ENCODE data around the gene TOP1. TPM values are rescaled to one million over a fixed set of nuclear protein-coding genes. Genes with fewer than 3 reads are reported as not detected.
A peak's percentile ranks its signal among the peaks of the same experiment; 100 is the strongest.

TOP1 gene
- total RNA-seq, 1 donor: 12.0 TPM

DNA sequence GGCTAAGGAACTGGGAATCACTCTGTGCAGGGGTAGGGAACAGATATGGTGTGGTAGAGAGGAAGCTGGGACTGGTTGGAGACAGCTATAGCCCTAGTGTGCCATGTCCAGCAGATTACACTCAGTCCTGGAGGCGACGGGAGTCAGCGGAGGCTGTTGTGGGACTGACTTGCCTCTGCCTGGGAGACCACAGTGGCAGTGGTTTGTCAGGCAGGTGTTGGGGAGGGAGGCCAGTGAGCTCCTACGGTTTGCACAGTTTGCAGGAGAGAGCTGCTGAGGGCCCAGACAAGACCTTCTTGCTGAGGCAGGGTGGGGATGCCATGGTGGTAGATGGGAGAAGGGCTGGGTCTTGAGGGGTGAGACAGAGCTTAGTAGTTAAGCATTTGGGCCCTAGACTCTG, 113.6 kb downstream of the TOP1 start:
- TF ChIP-seq CTCF (IDR thresholded peaks at IDR 0.05; ENCODE audit: insufficient read depth, low read length): no peak

DNA sequence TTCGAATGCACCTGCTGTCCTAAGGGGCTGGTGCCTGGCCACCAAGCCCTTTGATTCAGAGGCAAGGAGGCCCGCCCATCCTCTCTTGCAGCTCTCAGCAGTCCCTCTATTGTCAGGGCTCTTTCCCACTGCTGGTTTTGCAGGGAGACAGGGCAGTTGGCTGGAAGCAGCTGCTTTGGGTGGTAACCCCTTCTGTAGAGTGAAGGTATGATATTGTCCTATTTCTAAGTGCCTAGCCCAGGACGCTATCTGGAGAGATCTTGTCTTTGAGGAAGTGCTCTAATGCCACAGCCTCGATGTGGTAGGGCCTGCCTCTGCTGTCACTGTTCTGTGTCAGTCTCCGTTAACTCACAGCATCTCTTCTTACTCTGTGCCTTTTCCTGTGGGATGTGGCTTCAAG, 114.3 kb downstream of the TOP1 start:
- no peak for TF ChIP-seq CTCF (IDR thresholded peaks at IDR 0.05; ENCODE audit: insufficient read depth, low read length)
- DNase-seq (ENCODE audit: low read depth): no peak
- no peak overlapping the region for H3K4me3 ChIP-seq (ENCODE audit: low read depth, low read length)

More for the DNA sequence above, 113.6 kb downstream of the TOP1 start:
- DNase-seq (ENCODE audit: low read depth): no peak
- H3K4me3 ChIP-seq (ENCODE audit: low read depth, low read length): no peak overlapping the region

DNA sequence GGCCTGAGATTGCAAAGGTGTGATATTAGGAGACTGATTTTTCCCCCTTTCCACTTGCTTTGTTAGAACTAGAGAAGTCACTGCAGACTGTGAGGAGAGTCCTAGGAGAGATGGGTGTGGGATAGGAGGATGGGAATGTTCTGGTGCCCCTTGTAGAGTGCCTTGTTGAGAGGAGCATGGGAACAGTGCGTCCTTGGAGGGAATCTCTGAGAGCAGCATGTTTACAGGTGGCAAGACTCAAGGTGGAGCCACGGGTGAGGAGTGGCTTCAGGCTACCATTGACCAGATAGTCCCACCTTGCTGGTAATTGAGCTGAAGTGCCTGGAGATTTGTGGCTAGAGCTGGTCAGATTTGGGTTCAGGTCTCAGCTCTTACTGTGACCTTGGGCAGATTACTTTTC, 114.7 kb downstream of the TOP1 start:
- no peak for DNase-seq (ENCODE audit: low read depth)
- no peak overlapping the region for H3K4me3 ChIP-seq (ENCODE audit: low read depth, low read length)
- no peak for TF ChIP-seq CTCF (IDR thresholded peaks at IDR 0.05; ENCODE audit: insufficient read depth, low read length)

GRCh38 chr20:41145317-41145716, 116.7 kb downstream of the TOP1 start:
- no peak overlapping the region for H3K4me3 ChIP-seq (ENCODE audit: low read depth, low read length)
- DNase-seq (ENCODE audit: low read depth): no peak
- TF ChIP-seq CTCF (IDR thresholded peaks at IDR 0.05; ENCODE audit: insufficient read depth, low read length): no peak

- no peak overlapping the region for H3K4me3 ChIP-seq (ENCODE audit: low read depth, low read length)
- peak; percentile 58 for DNase-seq (ENCODE audit: low read depth)
- no peak for TF ChIP-seq CTCF (IDR thresholded peaks at IDR 0.05; ENCODE audit: insufficient read depth, low read length)
These were observed 117.4 kb downstream of the TOP1 start for GRCh38 chr20:41145821-41146620.

DNA sequence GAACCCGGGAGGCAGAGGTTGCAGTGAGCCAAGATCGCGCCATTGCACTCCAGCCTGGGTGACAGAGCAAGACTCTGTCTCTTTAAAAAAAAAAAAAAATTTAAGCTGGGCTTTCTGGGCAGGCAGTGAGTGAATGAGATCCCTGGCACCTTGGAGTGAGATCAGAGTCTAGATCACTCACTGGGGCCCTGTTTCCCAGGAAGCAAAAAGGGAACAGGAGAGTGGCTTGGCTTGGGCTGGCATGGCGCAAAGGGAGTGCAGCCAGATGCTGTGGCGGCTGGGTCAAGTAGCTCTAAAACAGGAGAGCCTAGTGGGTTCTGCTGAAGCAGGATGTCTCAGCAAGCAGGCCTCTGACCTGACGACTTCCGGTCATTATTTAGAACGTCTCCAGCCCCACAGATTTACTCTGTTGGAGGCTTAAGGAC, 119.2 kb downstream of the TOP1 start:
- DNase-seq (ENCODE audit: low read depth): no peak
- no peak for TF ChIP-seq CTCF (IDR thresholded peaks at IDR 0.05; ENCODE audit: insufficient read depth, low read length)
- no peak overlapping the region for H3K4me3 ChIP-seq (ENCODE audit: low read depth, low read length)

GRCh38 chr20:41148942-41149341, 120.3 kb downstream of the TOP1 start:
- no peak for DNase-seq (ENCODE audit: low read depth)
- no peak for TF ChIP-seq CTCF (IDR thresholded peaks at IDR 0.05; ENCODE audit: insufficient read depth, low read length)
- H3K4me3 ChIP-seq (ENCODE audit: low read depth, low read length): no peak overlapping the region

All from fibroblast of the aortic adventitia (primary cell).